ENCODE data around the gene COL18A1. TPM values are rescaled to one million over a fixed set of nuclear protein-coding genes. Genes with fewer than 3 reads are reported as not detected.
"Not testable (repeated sequence)": the region's sequence is repeated elsewhere in the genome, so short reads cannot be mapped to it uniquely, and the experiment has no call there.

The COL18A1 gene
- total RNA-seq, 1 donor from 2014 or later: 515 TPM

DNA sequence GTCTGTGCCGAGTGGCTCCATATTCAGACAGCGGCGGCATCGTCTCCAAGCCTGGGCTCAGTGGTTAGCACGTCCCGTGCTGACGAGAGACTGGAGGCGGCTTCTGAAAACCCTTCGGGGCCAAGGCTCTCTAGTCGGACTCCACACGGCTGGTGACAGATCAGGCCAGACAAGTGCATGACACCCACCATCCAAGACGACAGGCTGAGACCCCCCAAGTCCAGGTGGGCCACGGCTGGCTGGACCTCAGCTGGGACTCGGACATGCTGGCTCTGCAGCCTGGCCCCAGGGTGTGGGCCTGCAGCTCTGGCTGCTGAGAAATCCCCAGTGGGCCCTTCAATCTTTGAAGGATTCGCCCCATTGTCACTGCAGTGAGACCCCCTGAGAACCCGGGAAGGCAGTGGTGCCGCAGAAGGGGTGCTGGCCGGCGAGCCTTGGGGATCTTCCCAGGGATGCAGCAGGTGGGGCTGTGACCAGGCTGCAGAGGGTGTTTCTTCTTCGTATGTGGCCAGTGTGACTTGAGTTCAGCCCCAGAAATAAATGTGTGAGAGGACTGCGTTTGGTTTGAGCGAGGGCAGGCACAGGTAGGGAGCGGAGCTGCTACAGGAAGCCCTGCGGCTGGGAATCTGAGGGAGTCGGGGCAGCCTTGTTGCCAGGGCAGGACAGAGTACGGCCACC lies 153.2 kb downstream of the COL18A1 start:
- H3K36me3 Mint-ChIP-seq (ENCODE audit: unreplicated experiment): no peaks in the 10 kb centered on the region
- DNase-seq (ENCODE audit: extremely low spot score, unreplicated experiment): no peak
- peaks cover 31% of the 10 kb centered on the region for H3K27me3 Mint-ChIP-seq (ENCODE audit: unreplicated experiment)
- TF ChIP-seq CTCF (IDR thresholded peaks at IDR 0.05): no peak
- H3K4me3 Mint-ChIP-seq (ENCODE audit: unreplicated experiment): no peak overlapping the region
- peaks cover 2% of the 10 kb centered on the region for H3K9me3 Mint-ChIP-seq (ENCODE audit: unreplicated experiment)
- H3K4me1 Mint-ChIP-seq (ENCODE audit: unreplicated experiment): peaks cover 19% of the 10 kb centered on the region
- no peak overlapping the region for H3K27ac Mint-ChIP-seq (ENCODE audit: unreplicated experiment)

- H3K27ac Mint-ChIP-seq (ENCODE audit: unreplicated experiment): no peak overlapping the region
- TF ChIP-seq CTCF (IDR thresholded peaks at IDR 0.05): no peak
- peaks cover 9% of the 10 kb centered on the region for H3K9me3 Mint-ChIP-seq (ENCODE audit: unreplicated experiment)
- DNase-seq (ENCODE audit: extremely low spot score, unreplicated experiment): no peak
- peaks cover 23% of the 10 kb centered on the region for H3K4me1 Mint-ChIP-seq (ENCODE audit: unreplicated experiment)
- peaks cover 42% of the 10 kb centered on the region for H3K27me3 Mint-ChIP-seq (ENCODE audit: unreplicated experiment)
- H3K36me3 Mint-ChIP-seq (ENCODE audit: unreplicated experiment): peaks cover 3% of the 10 kb centered on the region
- no peak overlapping the region for H3K4me3 Mint-ChIP-seq (ENCODE audit: unreplicated experiment)
Observed at GRCh38 chr21:45559216-45560105, 154.5 kb downstream of the COL18A1 start.

GRCh38 chr21:45560106-45561021 lies 155.4 kb downstream of the COL18A1 start:
- no peak for DNase-seq (ENCODE audit: extremely low spot score, unreplicated experiment)
- H3K27ac Mint-ChIP-seq (ENCODE audit: unreplicated experiment): no peak overlapping the region
- TF ChIP-seq CTCF (IDR thresholded peaks at IDR 0.05): no peak
- no peak overlapping the region for H3K4me3 Mint-ChIP-seq (ENCODE audit: unreplicated experiment)
- peaks cover 48% of the 10 kb centered on the region for H3K27me3 Mint-ChIP-seq (ENCODE audit: unreplicated experiment)
- H3K36me3 Mint-ChIP-seq (ENCODE audit: unreplicated experiment): peaks cover 3% of the 10 kb centered on the region
- H3K4me1 Mint-ChIP-seq (ENCODE audit: unreplicated experiment): peaks cover 19% of the 10 kb centered on the region
- peaks cover 9% of the 10 kb centered on the region for H3K9me3 Mint-ChIP-seq (ENCODE audit: unreplicated experiment)

DNA sequence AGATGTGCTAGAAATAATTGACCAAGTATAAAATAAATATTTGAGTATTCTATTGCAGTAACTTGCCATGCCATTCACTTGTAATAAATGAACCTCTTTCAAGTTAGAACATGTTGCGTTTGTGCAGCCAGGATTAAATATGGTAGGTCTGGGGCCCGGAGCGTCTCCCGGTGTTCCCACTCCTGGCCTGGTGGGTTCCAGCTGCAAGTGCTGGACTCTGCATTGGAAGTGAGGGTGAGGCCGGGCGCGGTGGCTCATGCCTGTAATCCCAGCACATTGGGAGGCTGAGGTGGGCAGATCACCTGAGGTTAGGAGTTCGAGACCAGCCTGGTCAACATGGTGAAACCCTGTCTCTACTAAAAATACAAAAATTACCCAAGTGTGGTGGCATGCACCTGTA lies 156.3 kb downstream of the COL18A1 start:
- H3K27ac Mint-ChIP-seq (ENCODE audit: unreplicated experiment): not testable (repeated sequence)

GRCh38 chr21:45562402-45562801 lies 157.4 kb downstream of the COL18A1 start:
- Mint-ChIP-seq H3K36me3 (ENCODE audit: unreplicated experiment) (peaks cover 3% of the 10 kb centered on the region), H3K27ac (ENCODE audit: unreplicated experiment) (no peak overlapping the region), H3K27me3 (ENCODE audit: unreplicated experiment) (peaks cover 58% of the 10 kb centered on the region), H3K9me3 (ENCODE audit: unreplicated experiment) (peaks cover 9% of the 10 kb centered on the region), H3K4me3 (ENCODE audit: unreplicated experiment) (no peak overlapping the region), H3K4me1 (ENCODE audit: unreplicated experiment) (peaks cover 23% of the 10 kb centered on the region)
- DNase-seq (ENCODE audit: extremely low spot score, unreplicated experiment): no peak
- no peak for TF ChIP-seq CTCF (IDR thresholded peaks at IDR 0.05)

More for the DNA sequence above, 156.3 kb downstream of the COL18A1 start:
- not testable (repeated sequence) for H3K36me3 Mint-ChIP-seq (ENCODE audit: unreplicated experiment); H3K9me3 Mint-ChIP-seq (ENCODE audit: unreplicated experiment); DNase-seq (ENCODE audit: extremely low spot score, unreplicated experiment); H3K4me3 Mint-ChIP-seq (ENCODE audit: unreplicated experiment)
- Mint-ChIP-seq H3K27me3 (ENCODE audit: unreplicated experiment) (peaks cover 52% of the 10 kb centered on the region), H3K4me1 (ENCODE audit: unreplicated experiment) (peaks cover 19% of the 10 kb centered on the region)

All from osteocyte (in vitro differentiated cells).